AML-193 (cell line): ENCODE results near the gene PGLYRP2.
A peak's percentile ranks its signal among the peaks of the same experiment; 100 is the strongest.
"Not testable (repeated sequence)": the region's sequence is repeated elsewhere in the genome, so short reads cannot be mapped to it uniquely, and the experiment has no call there.

Experiments
- DNase-seq, 2 experiments: peaks; one replicate each; lab custom pipeline; 2025; lab: John Stamatoyannopoulos, UW

The PGLYRP2 gene, protein sequence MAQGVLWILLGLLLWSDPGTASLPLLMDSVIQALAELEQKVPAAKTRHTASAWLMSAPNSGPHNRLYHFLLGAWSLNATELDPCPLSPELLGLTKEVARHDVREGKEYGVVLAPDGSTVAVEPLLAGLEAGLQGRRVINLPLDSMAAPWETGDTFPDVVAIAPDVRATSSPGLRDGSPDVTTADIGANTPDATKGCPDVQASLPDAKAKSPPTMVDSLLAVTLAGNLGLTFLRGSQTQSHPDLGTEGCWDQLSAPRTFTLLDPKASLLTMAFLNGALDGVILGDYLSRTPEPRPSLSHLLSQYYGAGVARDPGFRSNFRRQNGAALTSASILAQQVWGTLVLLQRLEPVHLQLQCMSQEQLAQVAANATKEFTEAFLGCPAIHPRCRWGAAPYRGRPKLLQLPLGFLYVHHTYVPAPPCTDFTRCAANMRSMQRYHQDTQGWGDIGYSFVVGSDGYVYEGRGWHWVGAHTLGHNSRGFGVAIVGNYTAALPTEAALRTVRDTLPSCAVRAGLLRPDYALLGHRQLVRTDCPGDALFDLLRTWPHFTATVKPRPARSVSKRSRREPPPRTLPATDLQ

DNA sequence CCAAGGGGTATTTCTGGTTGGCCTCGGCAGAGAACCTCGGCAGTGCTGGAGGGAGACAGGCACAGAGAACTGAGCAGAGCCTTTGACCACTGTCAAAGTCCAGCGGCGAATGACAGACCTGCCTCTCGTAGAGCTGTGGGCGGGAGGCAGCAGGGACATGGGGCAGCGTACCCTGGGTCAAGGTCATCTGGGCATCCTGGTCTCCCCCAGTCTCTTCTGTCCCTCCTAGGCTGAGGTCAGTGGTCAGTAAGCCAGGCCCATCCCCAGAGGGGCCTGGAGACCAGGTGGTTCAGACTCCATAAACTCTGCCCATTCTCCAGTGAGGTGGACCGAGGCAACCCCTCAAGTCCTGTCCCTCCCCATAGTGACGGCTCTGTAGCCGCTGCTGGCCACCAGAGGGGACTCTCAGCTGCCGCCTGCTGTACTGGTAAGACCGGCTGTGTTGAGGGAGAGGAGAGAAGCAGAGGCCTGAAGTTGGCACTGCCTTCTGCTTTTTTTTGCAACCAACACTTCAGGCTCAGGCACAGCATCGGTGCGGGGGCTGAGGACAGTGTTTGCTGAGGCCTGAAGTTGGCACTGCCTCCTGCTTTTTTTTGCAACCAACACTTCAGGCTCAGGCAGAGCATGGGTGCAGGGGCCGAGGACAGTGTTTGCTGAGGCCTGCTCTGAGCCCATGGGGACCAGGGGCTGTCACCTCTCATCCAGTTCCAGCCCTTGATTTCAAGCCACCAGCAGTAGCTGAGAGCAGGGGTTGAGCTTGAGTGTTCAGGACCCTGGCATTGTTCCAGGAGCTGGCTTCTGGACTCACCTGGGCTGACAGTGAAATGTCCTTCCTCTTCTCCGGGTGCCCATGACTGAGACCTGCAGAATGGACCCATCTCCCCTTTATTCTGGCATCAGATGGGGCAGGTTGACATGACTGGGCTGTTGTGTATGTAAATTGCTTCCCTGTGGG lies at the start of gene PGLYRP2:
Gene PGLYRP2, minus strand, starts transcription at position 111 of the 955 bp plus-strand sequence. CDS start 130 bp downstream, outside the sequence.
- peak; percentile 50 to 57 for DNase-seq

DNA sequence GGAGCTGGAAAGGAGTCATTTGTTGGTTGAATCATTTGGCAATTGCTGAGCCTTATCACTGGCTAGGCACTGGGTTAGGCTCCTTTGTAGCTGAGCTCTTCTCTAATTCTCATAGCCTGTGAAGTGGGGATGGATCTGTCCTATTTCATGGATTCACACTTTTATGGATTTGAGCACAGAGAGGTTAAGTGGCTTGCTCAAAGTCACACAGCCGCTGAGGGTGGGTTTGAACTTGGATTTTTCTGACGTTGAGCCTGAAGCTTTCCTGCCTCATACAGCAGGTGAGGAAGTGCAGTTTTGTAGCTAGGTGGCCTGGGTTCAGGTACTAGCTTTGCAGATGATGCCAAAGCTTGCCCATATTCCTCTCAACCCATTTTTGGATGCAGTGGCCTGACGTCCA lies 48.4 kb upstream of the PGLYRP2 start:
- no peak for DNase-seq

DNA sequence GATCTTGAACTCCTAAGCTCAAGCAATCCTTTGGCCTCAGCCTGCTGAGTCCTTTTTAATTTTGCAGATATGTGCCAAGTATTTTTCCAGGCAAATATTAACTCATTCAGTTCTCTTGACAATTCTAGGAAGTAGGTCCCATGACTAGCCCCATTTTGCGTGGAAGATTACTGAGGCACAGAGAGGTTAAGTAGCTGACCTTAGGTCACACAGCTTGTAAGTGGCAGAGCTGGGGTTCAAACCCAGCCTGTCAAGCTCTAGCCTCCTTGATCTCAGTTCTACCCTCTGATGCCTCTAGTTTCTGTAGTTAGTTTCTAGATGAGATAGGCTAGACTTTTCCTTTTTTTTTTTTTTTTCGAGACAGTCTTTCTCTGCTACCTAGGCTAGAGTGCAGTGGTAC lies 47.1 kb upstream of the PGLYRP2 start:
- no peak for DNase-seq

DNA sequence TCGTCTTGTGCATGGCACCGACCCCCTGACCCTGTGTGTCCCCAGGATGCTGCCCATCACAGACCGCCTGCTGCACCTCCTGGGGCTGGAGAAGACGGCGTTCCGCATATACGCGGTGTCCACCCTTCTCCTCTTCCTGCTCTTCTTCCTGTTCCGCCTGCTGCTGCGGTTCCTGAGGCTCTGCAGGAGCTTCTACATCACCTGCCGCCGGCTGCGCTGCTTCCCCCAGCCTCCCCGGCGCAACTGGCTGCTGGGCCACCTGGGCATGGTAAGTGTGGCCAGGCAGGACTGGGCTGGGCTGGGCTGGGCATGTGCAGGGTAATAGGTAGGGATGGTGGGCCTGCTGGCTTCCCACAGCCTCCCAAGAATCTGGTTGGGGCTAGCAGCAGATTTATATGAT lies 46.0 kb upstream of the PGLYRP2 start:
- DNase-seq = no peak

DNA sequence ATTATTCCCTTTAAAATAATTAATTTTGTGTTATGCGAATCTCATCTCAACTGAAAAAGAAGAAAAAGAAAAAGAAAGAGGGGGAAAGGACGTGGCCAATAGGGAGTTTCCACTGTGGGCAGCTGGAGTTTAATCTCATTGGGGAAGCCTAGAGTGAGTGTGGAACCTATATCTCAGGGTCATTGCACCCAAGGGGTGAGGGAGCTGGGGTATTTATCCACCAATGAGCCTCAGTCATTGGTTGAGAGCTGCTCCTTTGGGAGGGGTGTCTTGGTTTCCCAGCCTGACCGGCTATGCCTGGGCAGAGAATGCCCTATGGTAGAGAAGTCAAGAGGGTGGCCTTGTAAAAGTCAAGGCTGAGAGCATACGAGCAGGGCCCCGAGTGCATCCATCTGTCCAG lies 45.5 kb upstream of the PGLYRP2 start:
- DNase-seq = no peak

DNA sequence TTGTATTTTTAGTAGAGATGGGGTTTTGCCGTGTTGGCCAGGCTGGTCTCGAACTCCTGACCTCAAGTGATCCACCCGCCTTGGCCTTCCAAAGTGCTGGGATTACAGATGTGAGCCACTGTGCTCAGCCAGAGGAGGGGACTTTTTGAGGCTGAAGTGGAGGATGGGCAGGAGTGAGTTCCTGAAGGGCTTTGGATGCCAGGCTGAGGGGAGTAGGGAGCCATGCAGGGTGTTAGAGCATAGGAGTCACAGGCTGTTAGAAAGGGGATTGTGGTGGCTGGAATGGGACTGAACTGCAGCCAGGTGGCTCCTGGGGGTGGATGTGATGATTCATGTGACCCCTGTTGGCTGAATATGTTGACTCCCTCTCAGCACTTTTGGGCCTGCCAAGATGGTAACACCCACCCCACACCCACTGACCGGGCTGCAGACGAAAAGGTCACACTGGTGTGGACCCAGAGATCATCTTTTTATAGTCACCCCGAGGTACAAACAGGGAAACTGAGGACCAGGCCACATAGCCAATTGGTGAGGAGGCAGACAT lies 40.2 kb upstream of the PGLYRP2 start:
- DNase-seq = no peak

DNA sequence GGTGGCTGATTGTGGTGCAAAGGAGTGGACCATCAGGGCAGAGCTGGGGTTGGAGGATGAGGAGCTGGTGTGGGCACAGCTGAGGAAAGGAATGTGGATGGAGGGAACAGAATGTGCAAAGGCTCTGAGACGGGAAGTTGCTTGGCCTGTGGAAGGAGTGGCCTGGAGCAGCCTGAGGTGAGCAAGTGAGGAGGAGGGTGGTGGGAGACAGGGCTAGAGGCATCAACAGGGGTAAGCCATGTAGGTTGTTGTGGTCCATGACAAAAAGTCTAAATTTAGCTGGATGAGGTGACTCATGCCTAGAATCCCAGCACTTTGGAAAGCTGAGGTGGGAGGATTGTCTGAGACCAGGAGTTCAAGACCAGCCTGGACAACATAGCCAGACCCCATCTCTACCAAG lies 38.5 kb upstream of the PGLYRP2 start:
- DNase-seq = no peak

DNA sequence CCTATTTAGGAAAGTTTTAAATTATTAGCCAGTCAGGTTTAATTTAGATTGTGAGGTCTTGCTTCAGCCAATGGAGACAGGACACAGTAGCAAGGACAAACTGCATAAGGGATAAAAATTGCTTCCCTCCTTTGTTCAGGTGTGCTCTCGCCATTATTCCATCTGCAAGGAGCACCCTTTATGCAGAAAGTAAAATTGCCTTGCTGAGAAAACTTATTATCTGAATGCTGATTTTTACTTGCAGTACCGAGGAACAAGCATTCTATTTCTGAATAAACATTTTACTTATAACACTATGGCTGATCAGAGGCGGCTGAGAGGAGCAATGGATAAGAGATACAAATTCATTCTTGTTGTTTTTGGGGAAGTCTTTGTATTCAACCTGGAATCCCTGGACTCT lies 37.1 kb upstream of the PGLYRP2 start:
- DNase-seq = no peak

DNA sequence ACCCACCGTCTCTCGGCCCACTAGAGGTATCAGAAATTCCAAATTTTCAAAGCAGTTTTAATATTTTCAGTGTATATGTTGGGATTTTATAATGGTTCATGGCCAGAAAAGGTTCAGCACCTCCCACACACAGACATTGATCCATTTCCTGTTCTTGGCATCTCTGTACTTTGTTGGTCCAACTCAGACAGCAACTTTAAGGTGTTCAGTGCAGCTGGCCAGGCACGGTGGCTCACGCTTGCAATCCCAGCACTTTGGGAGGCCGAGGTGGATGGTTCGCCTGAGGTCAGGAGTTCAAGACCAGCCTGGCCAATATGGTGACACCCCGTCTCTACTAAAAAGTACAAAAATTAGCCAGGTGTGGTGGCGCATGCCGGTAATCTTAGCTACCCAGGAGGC lies 35.9 kb upstream of the PGLYRP2 start:
- not testable (repeated sequence) for DNase-seq

DNA sequence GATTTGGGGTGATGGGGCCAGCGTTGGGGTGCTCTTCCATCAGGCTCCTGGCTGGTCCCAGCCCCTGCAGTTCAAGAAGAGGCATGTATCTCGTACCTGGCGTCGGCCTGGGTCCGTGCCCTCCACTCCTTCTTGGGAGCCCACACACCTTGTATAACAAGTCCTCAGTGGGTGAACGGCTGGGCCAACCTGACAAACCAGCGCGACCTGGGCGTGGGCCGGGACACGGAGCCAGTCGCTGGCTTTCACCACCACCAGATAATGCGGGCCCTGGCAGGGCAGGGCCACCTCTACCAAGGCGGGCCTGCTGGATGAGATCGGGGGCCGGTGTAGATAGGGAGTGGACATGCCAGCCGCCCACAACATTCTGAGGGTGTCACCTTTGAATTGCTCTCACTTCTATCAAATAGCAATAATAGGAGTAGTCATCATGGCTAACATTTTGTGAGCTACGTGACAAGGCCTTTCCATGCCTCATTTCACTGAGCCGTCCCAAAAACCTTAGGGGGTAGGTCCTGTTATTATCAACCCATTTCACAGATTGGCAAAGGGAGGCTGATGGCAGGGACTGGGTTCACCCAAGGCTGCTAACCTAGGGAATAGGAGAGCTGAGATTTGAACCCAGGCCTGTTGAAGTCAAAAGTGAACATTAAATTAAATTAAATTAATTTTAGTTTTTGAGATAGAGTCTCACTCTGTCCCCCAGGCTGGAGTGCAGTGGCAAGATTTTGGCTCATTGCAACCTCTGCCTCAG lies 32.5 kb upstream of the PGLYRP2 start:
- DNase-seq = no peak

DNA sequence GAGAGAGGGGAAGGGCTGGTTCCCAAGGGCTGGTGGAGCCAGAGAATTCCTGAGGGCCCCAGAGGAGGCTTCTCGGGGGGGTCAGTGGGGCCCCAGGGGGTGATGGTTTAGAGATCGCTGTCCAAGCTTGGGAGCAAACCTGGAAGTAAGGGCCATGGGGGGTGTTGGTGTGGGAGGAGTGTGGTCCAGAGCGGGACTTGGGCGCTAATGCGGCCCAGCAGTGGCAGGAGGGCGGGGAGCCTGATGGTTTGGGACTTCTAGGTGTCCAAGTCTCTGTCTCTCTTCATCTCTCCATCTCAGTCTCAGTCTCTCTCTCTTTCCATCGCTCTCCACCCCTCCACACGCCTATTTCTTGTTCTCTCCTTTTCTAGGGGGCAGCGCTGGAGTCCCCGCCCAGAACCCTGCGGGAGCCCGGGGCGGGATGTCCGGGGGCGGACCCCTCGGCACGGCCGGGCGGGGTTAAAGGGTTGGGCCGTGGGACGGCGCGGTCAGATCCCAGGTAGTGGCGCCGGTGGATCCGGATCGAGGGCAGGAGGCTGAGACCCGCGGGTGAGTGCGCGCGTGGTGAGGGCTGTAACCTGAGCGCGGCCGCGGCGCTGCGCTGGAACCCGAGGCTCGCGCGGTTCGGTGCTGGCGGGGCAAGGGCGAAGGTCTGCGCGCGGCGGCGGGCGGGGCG lies 28.9 kb upstream of the PGLYRP2 start, which contains the start of gene CYP4F22:
Gene CYP4F22, plus strand, starts transcription at position 491 of the 676 bp plus-strand sequence. CDS start 16,812 bp downstream, outside the sequence.
- no peak for DNase-seq

DNA sequence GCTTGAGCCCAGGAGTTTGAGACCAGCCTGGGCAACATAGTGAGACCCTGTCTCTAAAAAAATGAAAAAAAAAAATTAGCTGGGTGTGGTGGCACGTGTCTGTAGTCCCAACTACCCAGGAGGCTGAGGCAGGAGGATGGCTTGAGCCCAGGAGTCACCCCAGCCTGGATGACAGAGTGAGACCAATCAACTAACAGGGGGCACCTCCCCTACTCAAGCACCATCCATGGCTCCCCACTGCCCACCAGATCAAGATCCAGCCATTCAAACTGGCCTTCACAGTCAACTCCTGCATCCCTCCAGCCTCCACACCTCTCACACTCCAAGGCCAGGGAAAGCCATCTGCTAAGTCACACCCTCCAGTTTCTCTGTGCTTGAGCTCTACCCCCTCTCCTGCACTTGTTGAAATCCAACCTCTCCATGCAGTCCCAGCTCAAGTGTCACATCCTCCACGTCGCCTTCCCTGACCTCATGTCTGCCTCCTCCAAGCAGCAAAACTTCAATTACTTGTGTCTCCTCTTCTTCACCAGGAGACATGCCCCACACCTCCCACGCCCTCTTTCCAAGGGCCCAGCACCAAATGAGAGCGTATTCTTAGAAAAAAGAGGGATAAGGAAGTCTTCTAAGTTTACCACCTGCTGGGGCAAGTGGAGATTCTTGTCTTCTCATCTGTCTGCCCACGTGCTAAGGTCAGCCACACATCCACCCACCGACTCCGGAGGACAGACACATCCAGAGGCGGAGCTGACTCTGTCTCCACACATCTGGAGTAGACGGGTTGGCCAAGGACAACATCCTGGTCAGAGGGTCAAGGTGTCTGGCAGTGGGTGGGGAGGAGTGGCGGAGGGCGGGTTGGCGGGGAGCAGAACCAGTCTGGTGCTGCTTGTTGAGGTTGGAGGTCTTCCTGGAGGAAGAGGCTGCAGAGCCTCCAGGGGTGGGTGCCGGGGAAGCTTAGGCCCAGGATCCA lies 28.1 kb upstream of the PGLYRP2 start:
- DNase-seq = no peak

DNA sequence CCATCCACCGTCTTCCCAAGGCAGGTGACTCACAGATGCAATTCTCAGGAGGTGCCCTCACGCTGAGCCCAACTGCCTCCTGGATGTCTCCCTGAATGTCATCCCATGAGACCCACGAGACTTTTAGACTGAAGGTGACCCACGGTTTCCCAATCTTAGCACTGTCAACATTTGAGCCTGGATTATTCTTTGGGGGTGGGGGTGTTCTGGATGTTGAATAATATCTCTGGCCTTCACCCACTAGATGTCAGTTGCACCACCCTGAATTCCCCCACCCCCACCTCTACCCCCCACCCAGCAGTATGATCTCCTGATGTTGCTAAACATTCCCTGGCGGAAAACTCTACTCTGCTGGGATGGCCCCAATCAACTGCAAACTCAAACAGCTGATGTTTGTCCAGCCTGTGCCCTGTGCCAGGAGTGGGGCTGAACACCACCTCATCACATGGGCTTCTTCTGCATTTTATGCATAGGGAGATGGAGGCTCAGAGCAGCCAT lies 26.8 kb upstream of the PGLYRP2 start:
- DNase-seq = no peak

DNA sequence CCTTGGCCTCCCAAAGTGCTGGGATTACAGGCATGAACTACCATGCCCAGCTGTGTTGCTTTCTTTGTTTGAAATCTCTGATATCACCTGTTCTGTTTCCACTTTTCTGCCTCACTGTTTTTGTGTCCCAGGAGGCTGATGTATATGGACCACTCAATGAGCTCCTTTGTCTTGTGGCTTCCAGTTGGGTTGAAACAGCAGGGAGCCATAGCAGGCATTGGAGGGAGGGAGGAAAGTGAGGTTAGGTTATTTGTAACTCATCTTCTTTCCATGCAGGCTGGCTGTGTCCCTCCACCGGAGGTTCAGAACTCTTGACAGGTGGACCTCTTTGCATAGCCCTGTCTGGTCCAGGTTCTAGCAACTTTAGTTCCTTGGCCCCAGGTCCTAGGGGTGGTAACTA lies 23.0 kb upstream of the PGLYRP2 start:
- DNase-seq = no peak

DNA sequence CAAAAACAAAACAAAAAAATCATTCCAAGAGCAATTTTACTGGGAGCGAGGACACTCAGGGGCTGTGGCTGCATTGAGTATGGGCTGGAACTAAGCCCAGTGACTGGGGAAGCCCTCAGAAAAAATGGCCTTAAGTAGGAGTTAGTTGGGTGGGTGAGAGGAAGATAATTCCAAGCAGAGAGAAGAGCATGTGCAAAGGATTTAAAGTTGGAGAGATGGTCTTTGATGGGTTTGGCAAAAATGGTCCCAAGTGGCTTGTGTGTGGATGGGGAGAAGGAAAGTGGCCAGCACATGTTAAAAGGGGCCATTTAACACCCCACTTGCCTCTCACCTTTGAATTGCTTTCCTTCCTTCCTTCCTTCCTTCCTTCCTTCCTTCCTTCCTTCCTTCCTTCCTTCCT lies 22.3 kb upstream of the PGLYRP2 start:
- DNase-seq = no peak

DNA sequence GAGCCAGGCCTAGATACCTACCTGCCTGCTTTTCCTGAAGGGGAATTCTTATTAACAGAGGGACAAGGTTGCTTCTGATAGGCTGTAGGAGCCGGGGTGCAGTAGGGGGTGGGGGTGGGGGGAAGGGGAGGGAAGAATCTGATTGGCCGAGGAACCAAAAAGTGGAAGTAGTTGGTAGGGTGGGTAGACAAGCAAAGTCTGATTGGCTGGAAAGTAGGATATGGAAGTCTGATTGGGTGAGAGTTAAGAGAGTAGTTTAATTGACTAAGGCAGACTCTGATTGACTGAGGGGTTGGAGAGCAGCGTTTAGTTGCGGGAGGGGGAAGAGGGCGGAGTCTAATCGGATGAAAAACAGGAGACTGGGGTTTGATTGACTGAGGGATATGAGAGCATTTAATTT lies 19.6 kb upstream of the PGLYRP2 start:
- DNase-seq = no peak

DNA sequence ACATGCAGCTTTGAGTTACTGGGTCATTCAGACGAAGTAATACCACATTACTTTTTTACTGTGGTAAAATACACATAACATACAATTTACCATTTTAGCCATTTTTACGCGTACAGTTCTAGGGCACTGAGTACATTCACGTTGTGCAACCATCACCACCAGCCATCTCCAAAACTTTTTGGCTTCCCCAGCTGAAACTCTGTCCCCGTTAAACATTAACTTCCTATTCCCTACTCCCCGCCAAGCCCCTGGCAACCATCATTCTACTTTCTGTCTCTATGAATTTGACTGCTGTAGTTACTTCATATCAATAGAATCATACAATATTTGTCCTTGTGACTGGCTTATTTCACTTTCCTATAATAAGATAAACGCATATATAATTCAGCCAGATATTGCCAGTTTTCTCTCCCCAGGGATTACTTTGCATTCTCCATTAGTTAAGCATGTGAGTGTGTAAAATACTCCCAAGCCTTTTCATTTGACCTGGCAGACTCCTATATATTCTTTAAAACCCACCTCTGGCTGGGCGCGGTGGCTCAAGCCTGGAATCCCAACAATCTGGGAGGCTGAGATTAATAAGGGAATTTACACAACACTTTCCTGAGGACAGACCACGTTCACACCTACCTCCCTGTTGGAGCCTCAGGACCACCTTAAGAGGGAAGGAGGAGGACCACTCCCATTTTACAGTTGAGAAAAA lies 19.0 kb upstream of the PGLYRP2 start:
- no peak for DNase-seq

DNA sequence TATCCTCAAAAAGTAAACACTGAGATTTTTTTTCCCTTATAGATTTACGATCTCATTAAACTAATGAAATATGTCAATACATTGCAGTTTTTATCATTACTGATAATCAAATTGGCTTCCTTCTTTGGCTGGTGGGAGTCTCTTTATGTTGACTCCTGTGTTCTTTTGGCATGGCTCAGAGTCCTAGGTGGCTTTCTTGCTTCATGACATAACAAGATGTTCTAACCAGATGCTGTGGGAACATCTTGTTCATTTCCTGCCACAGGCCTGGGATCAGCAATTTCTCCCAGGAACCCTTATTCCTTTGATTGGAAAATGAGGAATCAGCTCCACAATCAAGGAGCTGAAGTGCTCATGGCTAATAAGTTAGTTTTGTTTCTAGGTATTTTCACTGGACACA lies 15.8 kb upstream of the PGLYRP2 start:
- no peak for DNase-seq
